Progenitor cell of endocrine pancreas (in vitro differentiated cells): ENCODE measurements around the gene ARHGEF28. TPM values are rescaled to one million over a fixed set of nuclear protein-coding genes. Genes with fewer than 3 reads are reported as not detected.

Source experiments
- DNase-seq: peaks from one replicate; pipeline ENCODE4 v3.0.0; 2021; ENCODE audit warnings: low spot score; ENCODE audit not compliant: unreplicated experiment
- H3K27ac Mint-ChIP-seq: 2 replicates; pipeline ENCODE4 v1.8.0; 2021; ENCODE audit warnings: mild to moderate bottlenecking, moderate library complexity, mixed read lengths
- H3K27me3 Mint-ChIP-seq: 2 replicates; pipeline ENCODE4 v1.8.0; 2021; ENCODE audit warnings: mixed read lengths
- H3K36me3 Mint-ChIP-seq: 2 replicates; pipeline ENCODE4 v1.8.0; 2022; ENCODE audit warnings: mixed read lengths; ENCODE audit not compliant: insufficient read depth
- H3K4me1 Mint-ChIP-seq: 2 replicates; pipeline ENCODE4 v1.8.0; 2021; ENCODE audit warnings: low read depth, mixed read lengths
- H3K4me3 Mint-ChIP-seq: 2 replicates; pipeline ENCODE4 v1.8.0; 2021; ENCODE audit warnings: low read depth, mild to moderate bottlenecking, moderate library complexity, mixed read lengths
- H3K9me3 Mint-ChIP-seq: 2 replicates; pipeline ENCODE4 v1.8.0; 2021; ENCODE audit warnings: low read depth, mixed read lengths
- total RNA-seq: library from RNA; stranded (reverse); gene quantifications from 2 replicates; pipeline ENCODE4 v1.2.1, GENCODE V29; 2021
- TF ChIP-seq, protein P1 (sequence below): fragments of 200-600 bp; sonication (generic); IDR thresholded peaks from one replicate; pipeline ENCODE4 v1.5.0; 2021; ENCODE audit warnings: antibody characterized with exemption, mild to moderate bottlenecking; ENCODE audit not compliant: unreplicated experiment

The ARHGEF28 gene
- total RNA-seq, 1 donor from 2014 or later = 15.0 TPM

GRCh38 chr5:73748510-73749400, 122.8 kb downstream of the ARHGEF28 start:
- H3K4me3 Mint-ChIP-seq = no peak overlapping the region
- H3K36me3 Mint-ChIP-seq = no peaks in the 10 kb centered on the region
- H3K9me3 Mint-ChIP-seq = no peaks in the 10 kb centered on the region
- H3K27ac Mint-ChIP-seq = no peak overlapping the region
- DNase-seq = no peak
- peaks cover 11% of the 10 kb centered on the region for H3K27me3 Mint-ChIP-seq
- no peaks in the 10 kb centered on the region for H3K4me1 Mint-ChIP-seq
- TF ChIP-seq, protein P1, sequence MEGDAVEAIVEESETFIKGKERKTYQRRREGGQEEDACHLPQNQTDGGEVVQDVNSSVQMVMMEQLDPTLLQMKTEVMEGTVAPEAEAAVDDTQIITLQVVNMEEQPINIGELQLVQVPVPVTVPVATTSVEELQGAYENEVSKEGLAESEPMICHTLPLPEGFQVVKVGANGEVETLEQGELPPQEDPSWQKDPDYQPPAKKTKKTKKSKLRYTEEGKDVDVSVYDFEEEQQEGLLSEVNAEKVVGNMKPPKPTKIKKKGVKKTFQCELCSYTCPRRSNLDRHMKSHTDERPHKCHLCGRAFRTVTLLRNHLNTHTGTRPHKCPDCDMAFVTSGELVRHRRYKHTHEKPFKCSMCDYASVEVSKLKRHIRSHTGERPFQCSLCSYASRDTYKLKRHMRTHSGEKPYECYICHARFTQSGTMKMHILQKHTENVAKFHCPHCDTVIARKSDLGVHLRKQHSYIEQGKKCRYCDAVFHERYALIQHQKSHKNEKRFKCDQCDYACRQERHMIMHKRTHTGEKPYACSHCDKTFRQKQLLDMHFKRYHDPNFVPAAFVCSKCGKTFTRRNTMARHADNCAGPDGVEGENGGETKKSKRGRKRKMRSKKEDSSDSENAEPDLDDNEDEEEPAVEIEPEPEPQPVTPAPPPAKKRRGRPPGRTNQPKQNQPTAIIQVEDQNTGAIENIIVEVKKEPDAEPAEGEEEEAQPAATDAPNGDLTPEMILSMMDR = no peak

DNA sequence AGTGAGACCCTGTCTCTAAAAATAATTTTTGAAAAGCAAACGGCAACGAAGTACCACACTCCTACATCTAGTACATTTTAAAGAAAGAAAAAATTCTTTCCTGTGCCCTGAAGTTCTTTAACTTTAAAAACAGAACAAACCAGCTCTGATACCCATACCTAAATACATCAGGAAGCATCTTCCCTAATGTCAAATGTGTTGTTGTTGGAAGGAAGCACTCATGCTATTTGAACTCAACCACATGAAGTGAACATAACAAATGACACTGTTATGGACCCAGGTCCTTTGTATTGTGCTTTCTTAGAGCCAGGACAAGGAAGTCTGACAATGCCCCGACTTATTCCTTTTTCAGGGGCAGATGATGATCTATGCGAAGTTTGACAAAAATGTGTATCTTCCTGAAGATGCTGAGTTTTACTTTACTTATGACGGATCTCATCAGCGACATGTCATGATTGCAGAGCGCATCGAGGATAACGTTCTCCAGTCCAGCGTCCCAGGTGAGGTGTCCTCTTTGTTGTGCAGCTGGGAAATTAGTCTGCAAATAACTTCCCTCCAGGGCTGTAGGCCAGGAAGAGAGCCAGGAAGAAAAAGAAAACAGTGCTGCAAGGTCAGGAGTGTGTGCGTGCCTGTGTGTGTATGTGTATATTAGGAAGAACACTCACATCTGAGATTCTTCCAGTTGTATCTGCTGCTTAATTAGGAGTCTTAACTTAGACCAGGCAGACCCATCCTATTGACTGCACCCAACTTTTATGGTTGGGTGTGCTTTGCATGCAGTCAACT, 123.7 kb downstream of the ARHGEF28 start:
- Mint-ChIP-seq H3K4me1 (no peaks in the 10 kb centered on the region), H3K27me3 (peaks cover 11% of the 10 kb centered on the region), H3K27ac (no peak overlapping the region), H3K36me3 (no peaks in the 10 kb centered on the region), H3K9me3 (no peaks in the 10 kb centered on the region), H3K4me3 (no peak overlapping the region)
- no peak for DNase-seq
- TF ChIP-seq, protein P1 = no peak

DNA sequence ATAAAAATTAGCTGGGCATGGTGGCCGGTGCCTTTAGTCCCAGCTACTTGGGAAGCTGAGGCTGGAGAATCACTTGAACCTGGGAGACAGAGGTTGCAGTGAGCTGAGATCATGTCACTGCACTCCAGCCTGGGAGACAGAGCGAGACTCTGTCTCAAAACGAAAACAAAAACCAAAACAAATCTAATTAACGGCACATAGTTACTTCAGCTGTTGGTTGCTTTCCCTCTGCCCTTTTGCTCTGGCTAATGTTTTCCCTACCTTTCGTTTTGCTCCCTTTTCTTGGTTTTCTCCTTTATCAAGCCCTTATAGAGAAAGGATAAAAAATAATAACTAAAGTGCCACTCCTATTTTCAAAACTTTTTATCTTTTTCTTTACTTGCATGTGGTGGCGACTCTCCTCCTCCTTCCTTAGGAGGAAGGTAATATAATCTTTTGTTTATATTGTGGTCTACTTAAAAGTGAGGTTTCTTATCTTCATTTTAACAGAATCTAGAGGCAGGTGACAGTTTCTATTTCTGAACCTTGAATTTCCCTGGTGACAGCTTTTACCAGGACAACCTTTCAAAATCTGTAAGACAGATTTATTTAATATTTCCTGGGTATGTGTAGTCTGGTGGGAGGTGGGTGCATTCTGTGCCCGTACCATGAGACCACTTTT, 125.4 kb downstream of the ARHGEF28 start:
- Mint-ChIP-seq H3K4me3 (no peak overlapping the region), H3K36me3 (no peaks in the 10 kb centered on the region), H3K27ac (no peak overlapping the region), H3K27me3 (peaks cover 11% of the 10 kb centered on the region), H3K4me1 (no peaks in the 10 kb centered on the region), H3K9me3 (no peaks in the 10 kb centered on the region)
- DNase-seq = no peak
- TF ChIP-seq, protein P1 = no peak

- Mint-ChIP-seq H3K27ac (no peak overlapping the region), H3K4me3 (no peak overlapping the region), H3K36me3 (no peaks in the 10 kb centered on the region), H3K9me3 (no peaks in the 10 kb centered on the region), H3K4me1 (no peaks in the 10 kb centered on the region), H3K27me3 (peaks cover 11% of the 10 kb centered on the region)
- TF ChIP-seq, protein P1 = no peak
- DNase-seq = no peak
Observed at GRCh38 chr5:73754254-73754653, 128.3 kb downstream of the ARHGEF28 start.

- Mint-ChIP-seq H3K4me3 (no peak overlapping the region), H3K4me1 (peaks cover 2% of the 10 kb centered on the region), H3K9me3 (no peaks in the 10 kb centered on the region), H3K27me3 (peaks cover 5% of the 10 kb centered on the region), H3K36me3 (no peaks in the 10 kb centered on the region), H3K27ac (no peak overlapping the region)
- TF ChIP-seq, protein P1 = no peak
- no peak for DNase-seq
Observed at GRCh38 chr5:73757416-73757815, 131.4 kb downstream of the ARHGEF28 start.
